H1 (cell line): ENCODE data around the gene ZBTB7B. TPM values are rescaled to one million over a fixed set of nuclear protein-coding genes. Genes with fewer than 3 reads are reported as not detected.

Experiments
- CTCF ChIA-PET: fragments of 300-600 bp; sonication (Branson Sonifier 250); formaldehyde crosslinking; loops from one replicate; lab custom pipeline; 2021; ENCODE audit not compliant: partially characterized antibody; lab: Charles Lee
- POLR2A ChIA-PET: fragments of 300-600 bp; sonication (Branson Sonifier 250); formaldehyde crosslinking; loops from one replicate; lab custom pipeline; 2021; ENCODE audit warnings: inconsistent platforms; ENCODE audit not compliant: partially characterized antibody; lab: Charles Lee
- DNase-seq, 2 experiments: peaks; one replicate each; pipeline versions ENCODE4 v3.0.0 to v3.0.0-alpha.2; 2010 to 2022; ENCODE audit warnings: low spot score in 2 of 2, low read depth in 1 of 2, mixed read lengths in 1 of 2
- FAIRE-seq: peaks from 2 replicates; lab custom pipeline; 2011; peaks lifted over from hg19 to GRCh38; lab: Jason Lieb, UNC
- H2AFZ ChIP-seq: 2 replicates; pipeline ENCODE4 v1.8.1; 2012; ENCODE audit warnings: low read length, inconsistent platforms
- H2AK5ac ChIP-seq: 2 replicates; pipeline ENCODE4 v1.6.1; 2013; ENCODE audit warnings: low read depth, low read length
- H2BK120ac ChIP-seq: replicated peaks from 2 replicates; pipeline ENCODE3; 2013; ENCODE audit warnings: low read depth, low read length, inconsistent platforms
- H2BK12ac ChIP-seq: 2 replicates; pipeline ENCODE4 v1.6.1; 2013; ENCODE audit warnings: low read depth, low read length
- H2BK15ac ChIP-seq: 2 replicates; pipeline ENCODE4 v1.6.1; 2013; ENCODE audit warnings: low read length
- H2BK20ac ChIP-seq: 2 replicates; pipeline ENCODE4 v1.6.1; 2013; ENCODE audit warnings: low read length
- H2BK5ac ChIP-seq: 2 replicates; pipeline ENCODE4 v1.6.1; 2013; ENCODE audit warnings: low read depth, low read length
- H3K14ac ChIP-seq: 2 replicates; pipeline ENCODE4 v1.6.1; 2013; ENCODE audit warnings: inconsistent platforms; ENCODE audit not compliant: insufficient read length
- H3K18ac ChIP-seq: 2 replicates; pipeline ENCODE4 v1.6.1; 2013; ENCODE audit warnings: low read length; ENCODE audit errors: extremely low read depth
- H3K23ac ChIP-seq: 2 replicates; pipeline ENCODE4 v1.6.1; 2013; ENCODE audit warnings: inconsistent platforms; ENCODE audit not compliant: insufficient read length
- H3K23me2 ChIP-seq: 2 replicates; pipeline ENCODE4 v1.6.1; 2013; ENCODE audit warnings: low read depth, low read length
- H3K27ac ChIP-seq: 2 replicates; pipeline ENCODE4 v1.6.1; 2011; ENCODE audit warnings: low read depth, low read length, inconsistent platforms
- H3K27me3 ChIP-seq, 4 experiments: replicated peaks in 1 of 4; 1 replicate in 1 of 4; 2 replicates in 3 of 4; pipeline versions ENCODE4 v1.6.1 to v1.8.1; 2011 to 2013; ENCODE audit warnings: low read length in 3 of 4, mild to moderate bottlenecking in 3 of 4, inconsistent platforms in 2 of 4, mixed read lengths in 2 of 4, moderate library complexity in 1 of 4; ENCODE audit not compliant: control insufficient read depth in 3 of 4, insufficient read depth in 3 of 4; ENCODE audit errors: extremely low read depth in 1 of 4
- H3K36me3 ChIP-seq, 4 experiments: 2 replicates each; pipeline versions ENCODE4 v1.6.1 to v1.8.1; 2011 to 2013; ENCODE audit warnings: mild to moderate bottlenecking in 4 of 4, low read length in 3 of 4, moderate library complexity in 2 of 4, control low read depth in 1 of 4, inconsistent platforms in 1 of 4; ENCODE audit not compliant: insufficient read depth in 4 of 4, control insufficient read depth in 2 of 4
- H3K4ac ChIP-seq: replicated peaks from 2 replicates; pipeline ENCODE3; 2013; ENCODE audit warnings: low read length, low read depth, mixed read lengths, inconsistent platforms; ENCODE audit not compliant: insufficient read length
- H3K4me1 ChIP-seq, 4 experiments: replicated peaks in 1 of 4; 1 replicate in 1 of 4; 2 replicates in 3 of 4; pipeline versions ENCODE4 v1.6.1 to v1.8.1; 2011 to 2013; ENCODE audit warnings: low read length in 3 of 4, inconsistent platforms in 2 of 4, mixed read lengths in 1 of 4; ENCODE audit not compliant: insufficient read depth in 4 of 4, control insufficient read depth in 3 of 4
- H3K4me2 ChIP-seq, 2 experiments: 2 replicates each; pipeline versions ENCODE4 v1.6.1 to v1.8.1; 2011 to 2013; ENCODE audit warnings: low read depth in 2 of 2, low read length in 2 of 2, control low read depth in 1 of 2, inconsistent platforms in 1 of 2, mild to moderate bottlenecking in 1 of 2; ENCODE audit not compliant: insufficient read depth in 1 of 2
- H3K4me3 ChIP-seq, 4 experiments: fragments of 200-600, 300-600 bp in 1 of 4; sonication (generic), shearing (Covaris generic), sonication (Bioruptor Twin) in 1 of 4; 2 replicates each; pipeline versions ENCODE4 v1.5.1 to v1.8.1; 2011 to 2016; ENCODE audit warnings: low read length in 4 of 4, low read depth in 3 of 4, control low read depth in 2 of 4, inconsistent platforms in 2 of 4, mild to moderate bottlenecking in 2 of 4, mixed read lengths in 1 of 4, moderate library complexity in 1 of 4; ENCODE audit not compliant: insufficient read depth in 2 of 4; ENCODE audit errors: extremely low read depth in 1 of 4
- H3K56ac ChIP-seq: replicated peaks from 2 replicates; pipeline ENCODE3; 2013; ENCODE audit warnings: low read depth, mild to moderate bottlenecking, mixed read lengths, low read length, inconsistent platforms; ENCODE audit not compliant: insufficient read length
- H3K79me1 ChIP-seq: 2 replicates; pipeline ENCODE4 v1.6.1; 2013; ENCODE audit warnings: low read depth, low read length, control low read depth
- H3K79me2 ChIP-seq, 2 experiments: 2 replicates each; pipeline versions ENCODE4 v1.6.1 to v1.8.1; 2012 to 2013; ENCODE audit warnings: low read length in 2 of 2, mild to moderate bottlenecking in 2 of 2, inconsistent platforms in 1 of 2; ENCODE audit not compliant: insufficient read depth in 2 of 2, control insufficient read depth in 1 of 2
- H3K9ac ChIP-seq, 4 experiments: replicated peaks in 1 of 4; 1 replicate in 1 of 4; 2 replicates in 3 of 4; pipeline versions ENCODE4 v1.6.1 to v1.8.1; 2011 to 2013; ENCODE audit warnings: low read depth in 3 of 4, low read length in 3 of 4, control low read depth in 2 of 4, mild to moderate bottlenecking in 2 of 4, moderate library complexity in 2 of 4, inconsistent platforms in 1 of 4; ENCODE audit errors: extremely low read depth in 1 of 4
- H3K9me3 ChIP-seq, 2 experiments: 2 replicates each; pipeline versions ENCODE4 v1.6.1 to v1.8.1; 2012 to 2013; ENCODE audit warnings: mild to moderate bottlenecking in 2 of 2, moderate library complexity in 2 of 2, control low read depth in 1 of 2, inconsistent platforms in 1 of 2, low read depth in 1 of 2, low read length in 1 of 2, mixed read lengths in 1 of 2; ENCODE audit not compliant: insufficient read depth in 2 of 2
- H4K20me1 ChIP-seq, 2 experiments: replicated peaks in 1 of 2; 2 replicates each; pipeline versions ENCODE3 to v1.8.1; 2011 to 2013; ENCODE audit warnings: inconsistent platforms in 2 of 2, low read length in 2 of 2, mild to moderate bottlenecking in 1 of 2; ENCODE audit not compliant: insufficient read depth in 2 of 2, control insufficient read depth in 1 of 2
- H4K5ac ChIP-seq: 2 replicates; pipeline ENCODE4 v1.6.1; 2013; ENCODE audit warnings: low read length, low read depth, mixed read lengths, inconsistent platforms; ENCODE audit not compliant: insufficient read length
- H4K8ac ChIP-seq: 2 replicates; pipeline ENCODE4 v1.8.0; 2013; ENCODE audit warnings: mild to moderate bottlenecking, moderate library complexity, low read length, inconsistent platforms; ENCODE audit not compliant: insufficient read depth; ENCODE audit errors: extremely low read depth
- H4K91ac ChIP-seq: replicated peaks from 2 replicates; pipeline ENCODE3; 2013; ENCODE audit warnings: low read length, mixed read lengths, inconsistent platforms; ENCODE audit not compliant: insufficient read length
- ATF2 ChIP-seq: IDR thresholded peaks from 2 replicates; pipeline ENCODE4 v1.6.1; 2012; ENCODE audit warnings: low read length, inconsistent platforms
- ATF3 ChIP-seq: IDR thresholded peaks from 2 replicates; pipeline ENCODE4 v1.6.1; 2011; ENCODE audit warnings: low read depth, mild to moderate bottlenecking, low read length; ENCODE audit not compliant: insufficient read depth
- CHD2 ChIP-seq: IDR thresholded peaks from 2 replicates; pipeline ENCODE4 v1.6.1; 2012; ENCODE audit warnings: low read length, improper control_type of control experiment
- RBBP5 ChIP-seq: IDR thresholded peaks from 2 replicates; pipeline ENCODE4 v1.7.1; 2012; ENCODE audit warnings: low read depth, mild to moderate bottlenecking, inconsistent platforms, low read length, moderate library complexity, borderline replicate concordance
- RNF2 ChIP-seq: fragments of 200-900, 300-1000 bp; sonication (generic); IDR thresholded peaks from 2 replicates; pipeline ENCODE4 v1.7.1; 2016; ENCODE audit warnings: borderline replicate concordance, low read depth, mild to moderate bottlenecking, antibody characterized with exemption, low read length; ENCODE audit not compliant: poor library complexity, severe bottlenecking; ENCODE audit errors: missing control alignments
- SIX5 ChIP-seq: IDR thresholded peaks from 2 replicates; pipeline ENCODE4 v1.6.1; 2011; ENCODE audit warnings: mild to moderate bottlenecking, low read depth, low read length
- SP1 ChIP-seq: IDR thresholded peaks from 2 replicates; pipeline ENCODE4 v1.6.1; 2011; ENCODE audit warnings: low read depth, low read length
- WGBS, 2 experiments: shearing (Covaris generic) in 1 of 2; methylation state at CpG; one replicate each; pipeline versions ENCODE4 v1.1.6 to v1.1.7; 2013 to 2015; ENCODE audit warnings: low lambda C conversion rate in 2 of 2, mixed read lengths in 2 of 2, inconsistent platforms in 1 of 2, low coverage in 1 of 2, missing lambda C conversion rate in 1 of 2; ENCODE audit not compliant: insufficient replicate concordance in 2 of 2, insufficient coverage in 1 of 2, insufficient read length in 1 of 2; ENCODE audit errors: extremely low coverage in 1 of 2, missing lambda C conversion rate in 1 of 2; 5-methylcytosine and 5-hydroxymethylcytosine counted together
- polyA plus RNA-seq, 7 experiments: library from polyadenylated mRNA; depleted of rRNA in 3 of 7; stranded (reverse) in 5 of 7; unstranded in 2 of 7; fragments of >200 nt in 5 of 7; fragments of 200-250 nt in 2 of 7; gene quantifications; 1 replicate in 5 of 7; 2 replicates in 1 of 7; 4 replicates in 1 of 7; pipeline versions ENCODE4 v1.2.1 to v1.2.3, GENCODE V29; 2011 to 2013; ENCODE audit warnings: missing spikeins in 2 of 7, mixed read lengths in 2 of 7
- total RNA-seq: library from RNA; stranded (reverse); fragmentation: NEBNext Ultra II Directional; extraction: Animal tissue kit (Norgen Biotek cat#: 25700); gene quantifications from 2 replicates; pipeline ENCODE4 v1.2.1, GENCODE V29; 2021

The ZBTB7B gene
- total and polyA plus RNA-seq, 2 of the 8 experiments (the other 6 are each of a cell fraction or from before 2014, with no cell fraction given), result 24.5 to 36.9 TPM

- H3K4me3 ChIP-seq, result peak within 1 kb of the TSS; percentile 50 to 84 (median 54)
- H3K4ac ChIP-seq, result no peak within 1 kb of the TSS
- H3K79me2 ChIP-seq, result peaks cover 0 to 13% of the 10 kb centered on the region in 2 experiments; a peak in 3 of 4 replicates
- peaks cover 4 to 11% (median 6%) of the 10 kb centered on the region in 4 experiments for H3K4me1 ChIP-seq
- peak within 1 kb of the TSS; percentile 99; the same call in 1 of the 2 replicates for H2BK15ac ChIP-seq
- WGBS, 2 experiments, result 2% methylated on average over 36 of the region's 93 CpGs; no CpG with 5 or more reads in 1 of the 2 experiments
- H3K14ac ChIP-seq, result no peak within 1 kb of the TSS
- H3K56ac ChIP-seq, result peak within 1 kb of the TSS; percentile 91
- no peaks in the 10 kb centered on the region; a peak in 1 of 7 replicates for H3K27me3 ChIP-seq
- no peak within 1 kb of the TSS for H2AK5ac ChIP-seq
- peaks cover under 1% of the 10 kb centered on the region for H3K23me2 ChIP-seq
- no peak within 1 kb of the TSS for H2BK20ac ChIP-seq
- FAIRE-seq (no peak), DNase-seq (peak in 1 of 2 experiments; percentile 91)
- peak within 1 kb of the TSS; percentile 99 for H4K91ac ChIP-seq
- peak within 1 kb of the TSS; percentile 98 for H2BK5ac ChIP-seq
- no peak within 1 kb of the TSS for H2AFZ ChIP-seq
- H3K18ac ChIP-seq, result peak within 1 kb of the TSS; percentile 97
- H3K23ac ChIP-seq, result no peak within 1 kb of the TSS
- H2BK120ac ChIP-seq, result no peak within 1 kb of the TSS
- ChIA-PET POLR2A (interaction anchor here (0.9 to 18.6 kb wide), 11 partner anchors 9 to 393 kb away, joined by 3 to 662 read pairs (median 4); partner anchors contain the start of genes CHRNB2, CKS1B, FLAD1 and LENEP), CTCF (interaction anchor here (0.6 to 8.2 kb wide), 11 partner anchors 9 to 774 kb away, joined by 3 to 113 read pairs (median 4); partner anchors contain the start of genes ADAM15, LENEP and SHC1)
- peak within 1 kb of the TSS; percentile 98 for H2BK12ac ChIP-seq
- peaks cover 1 to 8% of the 10 kb centered on the region in 2 experiments for H4K20me1 ChIP-seq
- H4K8ac ChIP-seq, result peak within 1 kb of the TSS; percentile 98
- H3K9ac ChIP-seq, result peak within 1 kb of the TSS; percentile 52 to 96 (median 94)
- no peaks in the 10 kb centered on the region for H3K9me3 ChIP-seq
- peaks cover 4% of the 10 kb centered on the region for H3K79me1 ChIP-seq
- peak within 1 kb of the TSS; percentile 67 to 81 for H3K4me2 ChIP-seq
- peak within 1 kb of the TSS; percentile 97 for H4K5ac ChIP-seq
- H3K27ac ChIP-seq, result peak within 1 kb of the TSS; percentile 99
- peaks cover 16 to 37% (median 32%) of the 10 kb centered on the region in 4 experiments for H3K36me3 ChIP-seq
- TF ChIP-seq ATF3, result no peak
- TF ChIP-seq RNF2, result no peak
- peak; percentile 91; the same call in 1 of the 2 replicates for TF ChIP-seq RBBP5
- TF ChIP-seq SIX5, result no peak
- no peak for TF ChIP-seq ATF2
- TF ChIP-seq SP1, result no peak
- TF ChIP-seq CHD2, result no peak
Measured at GRCh38 chr1:154961207-154962155, 41.1 kb upstream of the ZBTB7B start, which contains the start of gene PYGO2. Gene PYGO2, minus strand, starts transcription at chr1:154961782. Its CDS starts 206 bp downstream, at chr1:154961576.
